Endothelial cell of umbilical vein (primary cell): Measurements from ENCODE around the gene SLC27A6. TPM values are rescaled to one million over a fixed set of nuclear protein-coding genes. Genes with fewer than 3 reads are reported as not detected.

Experiments
- BruUV-seq: library from RNA; stranded (reverse); fragments of 400-500 nt; replicated peaks from 2 replicates; lab custom pipeline; 2021; lab: Mats Ljungman, UMichigan
- CTCF ChIA-PET: fragments of 300-600, 350-600 bp; sonication (Branson Sonifier 250); formaldehyde crosslinking; loops from one replicate; lab custom pipeline; 2021; ENCODE audit warnings: antibody characterized with exemption, inconsistent platforms; lab: Charles Lee
- POLR2A ChIA-PET: fragments of 300-600, 350-600 bp; sonication (Branson Sonifier 250); formaldehyde crosslinking; loops from one replicate; lab custom pipeline; 2021; ENCODE audit warnings: antibody characterized with exemption, inconsistent platforms; lab: Charles Lee
- DNase-seq: peaks from one replicate; pipeline ENCODE4 v3.0.0-alpha.2; 2011; ENCODE audit warnings: low read depth, low spot score
- FAIRE-seq: peaks from 2 replicates; lab custom pipeline; 2011; peaks lifted over from hg19 to GRCh38; lab: Jason Lieb, UNC
- H2AFZ ChIP-seq: 2 replicates; pipeline ENCODE4 v1.6.0; 2012; ENCODE audit warnings: low read depth, low read length, control low read depth, inconsistent platforms
- H3K27ac ChIP-seq: 2 replicates; pipeline ENCODE4 v1.5.1; 2011; ENCODE audit warnings: low read depth, mild to moderate bottlenecking, control low read depth, low read length, moderate library complexity; ENCODE audit not compliant: insufficient read depth
- H3K27me3 ChIP-seq, 2 experiments: 2 replicates each; pipeline versions ENCODE4 v1.6.0 to v1.6.1; 2011; ENCODE audit warnings: low read length in 2 of 2, mixed read lengths in 1 of 2; ENCODE audit not compliant: control insufficient read depth in 2 of 2, insufficient read depth in 2 of 2
- H3K36me3 ChIP-seq, 2 experiments: 2 replicates in 1 of 2; 3 replicates in 1 of 2; pipeline ENCODE4 v1.5.1; 2011; ENCODE audit warnings: low read length in 2 of 2, mild to moderate bottlenecking in 1 of 2, moderate library complexity in 1 of 2; ENCODE audit not compliant: control insufficient read depth in 2 of 2, insufficient read depth in 2 of 2; ENCODE audit errors: extremely low read depth in 1 of 2
- H3K4me1 ChIP-seq: 3 replicates; pipeline ENCODE4 v1.5.1; 2011; ENCODE audit warnings: mild to moderate bottlenecking, low read length; ENCODE audit not compliant: control insufficient read depth, insufficient read depth; ENCODE audit errors: extremely low read depth
- H3K4me2 ChIP-seq: 2 replicates; pipeline ENCODE4 v1.6.1; 2011; ENCODE audit warnings: low read length, control low read depth, mixed read lengths; ENCODE audit not compliant: insufficient read depth
- H3K4me3 ChIP-seq, 3 experiments: fragments of 200-600 bp in 1 of 3; sonication (generic), shearing (Covaris generic) in 1 of 3; replicated peaks in 1 of 3; 2 replicates each; pipeline ENCODE4 v1.5.1; 2011 to 2016; ENCODE audit warnings: control low read depth in 3 of 3, low read length in 3 of 3, mild to moderate bottlenecking in 2 of 3, inconsistent platforms in 1 of 3, low read depth in 1 of 3, moderate library complexity in 1 of 3; ENCODE audit not compliant: insufficient read depth in 1 of 3
- H3K79me2 ChIP-seq: 2 replicates; pipeline ENCODE4 v1.6.0; 2012; ENCODE audit warnings: low read length, inconsistent platforms; ENCODE audit not compliant: control insufficient read depth, insufficient read depth
- H3K9ac ChIP-seq: replicated peaks from 2 replicates; pipeline ENCODE3; 2011; ENCODE audit warnings: low read length, control low read depth; ENCODE audit not compliant: insufficient read depth; ENCODE audit errors: extremely low read depth
- H3K9me1 ChIP-seq: replicated peaks from 3 replicates; pipeline ENCODE4 v1.6.0; 2011; ENCODE audit warnings: mild to moderate bottlenecking, low read length; ENCODE audit not compliant: control insufficient read depth, insufficient read depth; ENCODE audit errors: extremely low read depth
- H3K9me3 ChIP-seq: replicated peaks from 2 replicates; pipeline ENCODE4 v1.5.1; 2012; ENCODE audit warnings: low read length, inconsistent platforms; ENCODE audit not compliant: control insufficient read depth, insufficient read depth
- H4K20me1 ChIP-seq: replicated peaks from 2 replicates; pipeline ENCODE3; 2011; ENCODE audit warnings: mild to moderate bottlenecking, low read length; ENCODE audit not compliant: control insufficient read depth, insufficient read depth; ENCODE audit errors: extremely low read depth
- EZH2 ChIP-seq: IDR thresholded peaks from 2 replicates; pipeline ENCODE4 v1.6.1; 2012; ENCODE audit warnings: borderline replicate concordance, low read depth, mild to moderate bottlenecking, moderate library complexity, low read length, inconsistent platforms; ENCODE audit not compliant: severe bottlenecking
- FOS ChIP-seq: IDR thresholded peaks from 2 replicates; pipeline ENCODE4 v1.6.1; 2011; ENCODE audit warnings: mild to moderate bottlenecking, low read length, moderate library complexity, borderline replicate concordance; ENCODE audit not compliant: insufficient read depth
- GATA2 ChIP-seq: IDR thresholded peaks from 2 replicates; pipeline ENCODE4 v1.7.0; 2011; ENCODE audit warnings: low read depth, mild to moderate bottlenecking, moderate library complexity, mixed read lengths, low read length; ENCODE audit not compliant: insufficient read length, insufficient read depth
- JUN ChIP-seq: IDR thresholded peaks from 2 replicates; pipeline ENCODE4 v1.6.1; 2011; ENCODE audit warnings: borderline replicate concordance, low read depth; ENCODE audit not compliant: insufficient read length, insufficient read depth
- MYC ChIP-seq: IDR thresholded peaks from one replicate; pipeline ENCODE4 v1.6.1; 2011; ENCODE audit warnings: mild to moderate bottlenecking, low read depth, low read length
- POLR2A ChIP-seq: IDR thresholded peaks from 2 replicates; pipeline ENCODE4 v1.6.1; 2012; ENCODE audit warnings: low read depth, mild to moderate bottlenecking, control low read depth, low read length
- POLR2AphosphoS5 ChIP-seq: IDR thresholded peaks from 2 replicates; pipeline ENCODE4 v1.6.1; 2012; ENCODE audit warnings: low read depth, mild to moderate bottlenecking, control low read depth, low read length, moderate library complexity; ENCODE audit not compliant: insufficient read depth
- dilution Hi-C: fragments of 300-500 bp; cut with MboI; formaldehyde crosslinking; loops from one replicate; pipeline ENCODE4 v1.15.0; 2019; ENCODE audit warnings: low sequenced_read_pairs; ENCODE audit not compliant: extremely low pct_ligation_motif_present
- intact Hi-C: fragments of 100-400 bp; cut with micrococcal nuclease; formaldehyde crosslinking; loops from one replicate; pipeline ENCODE4 v1.10.0; 2022
- polyA plus RNA-seq, 4 experiments: library from polyadenylated mRNA; depleted of rRNA in 3 of 4; stranded (reverse) in 3 of 4; unstranded in 1 of 4; fragments of >200 nt; gene quantifications; 2 replicates each; pipeline versions ENCODE4 v1.2.1 to v1.2.3, GENCODE V29; 2011 to 2012; ENCODE audit warnings: missing spikeins in 1 of 4
- total RNA-seq: library from RNA; stranded (reverse); gene quantifications from 2 replicates; pipeline ENCODE4 v1.2.3, GENCODE V29; 2021
- TF ChIP-seq, protein P1 (sequence below), 2 donors: IDR thresholded peaks; 1 replicate in 1 of 2; 2 replicates in 1 of 2; pipeline ENCODE4 v1.5.1; 2011; ENCODE audit warnings: low read length in 2 of 2, mild to moderate bottlenecking in 2 of 2, moderate library complexity in 2 of 2, control low read depth in 1 of 2, inconsistent platforms in 1 of 2, low read depth in 1 of 2; ENCODE audit not compliant: insufficient read depth in 1 of 2; ENCODE audit errors: extremely low read depth in 1 of 2
- TF ChIP-seq, protein P2 (sequence below): IDR thresholded peaks from 2 replicates; pipeline ENCODE4 v1.6.1; 2011; ENCODE audit not compliant: insufficient read depth, insufficient read length

Gene SLC27A6
- total and polyA plus RNA-seq, 2 donors (not counting 3 experiments of a cell fraction or from before 2014, with no cell fraction given) = 0.10 TPM; not detected in 1

DNA sequence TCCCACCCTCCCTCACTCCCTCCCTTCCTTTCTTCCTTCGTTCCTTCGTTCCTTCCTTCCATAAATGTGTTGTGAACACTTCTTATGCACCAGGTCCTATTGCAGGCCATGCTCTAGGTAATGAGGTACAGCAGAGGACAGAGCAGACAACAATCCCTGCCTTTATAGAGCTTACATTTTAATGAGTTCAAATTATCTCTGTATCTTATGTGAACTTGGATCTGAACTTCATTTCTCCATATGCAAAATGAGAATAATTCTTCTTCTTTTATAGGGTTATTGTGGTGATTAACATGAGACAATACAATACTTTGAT, 37.2 kb downstream of the SLC27A6 start:
- Histone ChIP-seq H3K4me2 (no peak overlapping the region), H2AFZ (no peak overlapping the region), H3K4me1 (no peaks in the 10 kb centered on the region), H3K9me3 (no peaks in the 10 kb centered on the region), H3K9ac (no peak overlapping the region), H3K4me3 (no peak overlapping the region), H3K36me3 (no peaks in the 10 kb centered on the region), H3K27me3 (no peaks in the 10 kb centered on the region), H3K79me2 (no peaks in the 10 kb centered on the region), H3K27ac (no peak overlapping the region), H3K9me1 (no peaks in the 10 kb centered on the region), H4K20me1 (no peaks in the 10 kb centered on the region)
- no peak for FAIRE-seq
- TF ChIP-seq, protein P1, sequence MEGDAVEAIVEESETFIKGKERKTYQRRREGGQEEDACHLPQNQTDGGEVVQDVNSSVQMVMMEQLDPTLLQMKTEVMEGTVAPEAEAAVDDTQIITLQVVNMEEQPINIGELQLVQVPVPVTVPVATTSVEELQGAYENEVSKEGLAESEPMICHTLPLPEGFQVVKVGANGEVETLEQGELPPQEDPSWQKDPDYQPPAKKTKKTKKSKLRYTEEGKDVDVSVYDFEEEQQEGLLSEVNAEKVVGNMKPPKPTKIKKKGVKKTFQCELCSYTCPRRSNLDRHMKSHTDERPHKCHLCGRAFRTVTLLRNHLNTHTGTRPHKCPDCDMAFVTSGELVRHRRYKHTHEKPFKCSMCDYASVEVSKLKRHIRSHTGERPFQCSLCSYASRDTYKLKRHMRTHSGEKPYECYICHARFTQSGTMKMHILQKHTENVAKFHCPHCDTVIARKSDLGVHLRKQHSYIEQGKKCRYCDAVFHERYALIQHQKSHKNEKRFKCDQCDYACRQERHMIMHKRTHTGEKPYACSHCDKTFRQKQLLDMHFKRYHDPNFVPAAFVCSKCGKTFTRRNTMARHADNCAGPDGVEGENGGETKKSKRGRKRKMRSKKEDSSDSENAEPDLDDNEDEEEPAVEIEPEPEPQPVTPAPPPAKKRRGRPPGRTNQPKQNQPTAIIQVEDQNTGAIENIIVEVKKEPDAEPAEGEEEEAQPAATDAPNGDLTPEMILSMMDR (IDR thresholded peaks at IDR 0.05; ENCODE audit: extremely low read depth in 1 of 2, insufficient read depth in 1 of 2, low read depth in 1 of 2, low read length in 2 of 2) = no peak
- TF ChIP-seq EZH2 (no peak), GATA2 (no peak)
- TF ChIP-seq, protein P2, sequence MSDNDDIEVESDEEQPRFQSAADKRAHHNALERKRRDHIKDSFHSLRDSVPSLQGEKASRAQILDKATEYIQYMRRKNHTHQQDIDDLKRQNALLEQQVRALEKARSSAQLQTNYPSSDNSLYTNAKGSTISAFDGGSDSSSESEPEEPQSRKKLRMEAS = no peak
- dilution Hi-C loops (no loop called here), intact Hi-C loops (loop anchor here (2.0 kb wide), 1 partner anchor 20 kb away; no protein-coding TSS in a partner anchor)
- BruUV-seq = no TSS peak
- ChIA-PET POLR2A (no interaction called here), CTCF (no interaction called here)
- no peak for DNase-seq

DNA sequence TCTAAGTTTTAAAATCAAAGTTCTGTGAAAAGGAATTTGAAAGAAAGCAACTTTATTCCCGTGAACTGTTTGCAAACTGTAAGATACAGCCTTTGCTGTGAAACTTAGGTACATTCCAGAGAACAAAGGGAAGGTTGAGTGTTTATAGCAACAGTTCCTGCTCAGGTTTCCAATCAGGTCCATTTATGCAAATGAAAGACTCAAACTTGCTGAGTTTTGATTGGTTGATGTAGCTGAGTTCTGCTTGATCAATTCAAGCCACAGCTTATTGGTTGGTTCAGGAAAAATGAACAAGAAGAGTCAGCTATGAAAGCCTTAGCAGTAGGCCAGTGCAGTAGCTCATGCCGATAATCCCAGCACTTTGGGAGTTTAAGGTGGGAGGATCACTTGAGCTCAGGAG, 37.9 kb downstream of the SLC27A6 start:
- H3K27me3 ChIP-seq = no peaks in the 10 kb centered on the region
- no peaks in the 10 kb centered on the region for H3K36me3 ChIP-seq
- dilution Hi-C loops (no loop called here), intact Hi-C loops (loop anchor here (2.0 kb wide), 1 partner anchor 20 kb away; no protein-coding TSS in a partner anchor)
- TF ChIP-seq FOS (no peak), GATA2 (no peak), JUN (no peak), POLR2AphosphoS5 (no peak), MYC (no peak), EZH2 (no peak), POLR2A (no peak)
- TF ChIP-seq, protein P1 (IDR thresholded peaks at IDR 0.05; ENCODE audit: extremely low read depth in 1 of 2, insufficient read depth in 1 of 2, low read depth in 1 of 2, low read length in 2 of 2) = no peak
- TF ChIP-seq, protein P2 = no peak
- H3K79me2 ChIP-seq = no peaks in the 10 kb centered on the region
- H4K20me1 ChIP-seq = no peaks in the 10 kb centered on the region
- H3K4me3 ChIP-seq = no peak overlapping the region
- ChIA-PET CTCF (interaction anchor here (1.0 kb wide), 1 partner anchor 14 kb away, joined by 3 read pairs; no protein-coding TSS in a partner anchor), POLR2A (no interaction called here)
- no peak overlapping the region for H3K4me2 ChIP-seq
- H3K9ac ChIP-seq = no peak overlapping the region
- no peak overlapping the region for H2AFZ ChIP-seq
- H3K9me1 ChIP-seq = no peaks in the 10 kb centered on the region
- no TSS peak for BruUV-seq
- H3K27ac ChIP-seq = no peak overlapping the region
- no peak for FAIRE-seq
- H3K9me3 ChIP-seq = no peaks in the 10 kb centered on the region
- H3K4me1 ChIP-seq = no peaks in the 10 kb centered on the region
- no peak for DNase-seq
